Astrocyte (in vitro differentiated cells and primary cell): Measurements from ENCODE around the gene CDC45.

ENCODE experiments used
- EZH2 ChIP-seq: IDR thresholded peaks from 2 replicates; pipeline ENCODE4 v1.6.1; 2012; ENCODE audit warnings: mild to moderate bottlenecking, low read length, inconsistent platforms; ENCODE audit not compliant: insufficient read depth
- TF ChIP-seq, protein P1 (sequence below): IDR thresholded peaks from 2 replicates; pipeline ENCODE4 v1.5.1; 2011; ENCODE audit warnings: low read depth, mild to moderate bottlenecking, inconsistent platforms, low read length, moderate library complexity; ENCODE audit not compliant: insufficient read depth

- no peak for TF ChIP-seq EZH2
- TF ChIP-seq, protein P1, sequence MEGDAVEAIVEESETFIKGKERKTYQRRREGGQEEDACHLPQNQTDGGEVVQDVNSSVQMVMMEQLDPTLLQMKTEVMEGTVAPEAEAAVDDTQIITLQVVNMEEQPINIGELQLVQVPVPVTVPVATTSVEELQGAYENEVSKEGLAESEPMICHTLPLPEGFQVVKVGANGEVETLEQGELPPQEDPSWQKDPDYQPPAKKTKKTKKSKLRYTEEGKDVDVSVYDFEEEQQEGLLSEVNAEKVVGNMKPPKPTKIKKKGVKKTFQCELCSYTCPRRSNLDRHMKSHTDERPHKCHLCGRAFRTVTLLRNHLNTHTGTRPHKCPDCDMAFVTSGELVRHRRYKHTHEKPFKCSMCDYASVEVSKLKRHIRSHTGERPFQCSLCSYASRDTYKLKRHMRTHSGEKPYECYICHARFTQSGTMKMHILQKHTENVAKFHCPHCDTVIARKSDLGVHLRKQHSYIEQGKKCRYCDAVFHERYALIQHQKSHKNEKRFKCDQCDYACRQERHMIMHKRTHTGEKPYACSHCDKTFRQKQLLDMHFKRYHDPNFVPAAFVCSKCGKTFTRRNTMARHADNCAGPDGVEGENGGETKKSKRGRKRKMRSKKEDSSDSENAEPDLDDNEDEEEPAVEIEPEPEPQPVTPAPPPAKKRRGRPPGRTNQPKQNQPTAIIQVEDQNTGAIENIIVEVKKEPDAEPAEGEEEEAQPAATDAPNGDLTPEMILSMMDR = no peak
These were observed 15.0 kb downstream of the CDC45 start for GRCh38 chr22:19494676-19495173.
